Mesodermal cell (in vitro differentiated cells): Measurements from ENCODE around the gene DAGLA.

ENCODE experiments used
- H3K27ac ChIP-seq: 2 replicates; pipeline ENCODE4 v1.7.0; 2013; ENCODE audit warnings: mild to moderate bottlenecking, low read depth, low read length, moderate library complexity; ENCODE audit not compliant: severe bottlenecking
- H3K36me3 ChIP-seq: 2 replicates; pipeline ENCODE4 v1.7.1; 2013; ENCODE audit warnings: mild to moderate bottlenecking, low read length, moderate library complexity; ENCODE audit not compliant: control insufficient read depth, insufficient read depth
- H3K4me1 ChIP-seq: one replicate; pipeline ENCODE4 v1.7.1; 2013; ENCODE audit warnings: mild to moderate bottlenecking, low read length; ENCODE audit not compliant: insufficient read depth, control insufficient read depth, poor library complexity, severe bottlenecking
- H3K4me3 ChIP-seq: 2 replicates; pipeline ENCODE4 v1.7.0; 2013; ENCODE audit warnings: low read length, control low read depth, mild to moderate bottlenecking; ENCODE audit not compliant: insufficient read depth, poor library complexity, severe bottlenecking; ENCODE audit errors: extremely low read depth
- H3K9me3 ChIP-seq: 2 replicates; pipeline ENCODE4 v1.7.1; 2013; ENCODE audit warnings: mild to moderate bottlenecking, low read length, moderate library complexity; ENCODE audit not compliant: control insufficient read depth
- WGBS, 2 experiments: methylation state at CpG; one replicate each; pipeline ENCODE4 v1.1.5; 2013; ENCODE audit warnings: missing lambda C conversion rate in 2 of 2; ENCODE audit not compliant: insufficient coverage in 2 of 2; 5-methylcytosine and 5-hydroxymethylcytosine counted together

DAGLA gene

GRCh38 chr11:61737636-61738386 lies 57.6 kb downstream of the DAGLA start:
- no peaks in the 10 kb centered on the region for H3K9me3 ChIP-seq
- H3K27ac ChIP-seq: no peak overlapping the region
- WGBS, 2 experiments: 91 to 93% methylated on average over 18 to 20 of the region's 23 CpGs
- H3K36me3 ChIP-seq: peaks cover 39% of the 10 kb centered on the region
- H3K4me3 ChIP-seq: no peak overlapping the region
- H3K4me1 ChIP-seq: no peaks in the 10 kb centered on the region

- Histone ChIP-seq H3K9me3 (no peaks in the 10 kb centered on the region), H3K27ac (no peak overlapping the region), H3K4me3 (no peak overlapping the region), H3K36me3 (peaks cover 42% of the 10 kb centered on the region), H3K4me1 (no peaks in the 10 kb centered on the region)
- 60% methylated on average over 1 of the region's 7 CpGs; no CpG with 5 or more reads in 1 of the 2 experiments for WGBS, 2 experiments
These were observed 58.6 kb downstream of the DAGLA start for GRCh38 chr11:61738776-61739175.

- Histone ChIP-seq H3K4me1 (no peaks in the 10 kb centered on the region), H3K4me3 (no peak overlapping the region), H3K36me3 (peaks cover 48% of the 10 kb centered on the region), H3K9me3 (no peaks in the 10 kb centered on the region), H3K27ac (no peak overlapping the region)
- WGBS, 2 experiments: 92 to 93% methylated on average over 6 to 9 of the region's 15 CpGs
These were observed 59.2 kb downstream of the DAGLA start for GRCh38 chr11:61739413-61739812.

GRCh38 chr11:61739966-61740365 lies 59.8 kb downstream of the DAGLA start:
- Histone ChIP-seq H3K9me3 (no peaks in the 10 kb centered on the region), H3K36me3 (peaks cover 46% of the 10 kb centered on the region), H3K4me3 (no peak overlapping the region), H3K4me1 (no peaks in the 10 kb centered on the region), H3K27ac (no peak overlapping the region)
- WGBS, 2 experiments: 76 to 87% methylated on average over 6 to 7 of the region's 7 CpGs

GRCh38 chr11:61742391-61742790 lies 62.2 kb downstream of the DAGLA start:
- no peaks in the 10 kb centered on the region for H3K9me3 ChIP-seq
- WGBS, 2 experiments: 88 to 92% methylated on average over 2 to 5 of the region's 7 CpGs
- H3K36me3 ChIP-seq: peaks cover 23% of the 10 kb centered on the region
- H3K4me3 ChIP-seq: no peak overlapping the region
- peaks cover under 1% of the 10 kb centered on the region for H3K4me1 ChIP-seq
- no peak overlapping the region for H3K27ac ChIP-seq

GRCh38 chr11:61743486-61744095 lies 63.4 kb downstream of the DAGLA start:
- Histone ChIP-seq H3K27ac (no peak overlapping the region), H3K4me3 (no peak overlapping the region), H3K4me1 (peaks cover 12% of the 10 kb centered on the region), H3K9me3 (no peaks in the 10 kb centered on the region), H3K36me3 (peaks cover 23% of the 10 kb centered on the region)
- 95% methylated on average over 37 to 41 of the region's 42 CpGs for WGBS, 2 experiments

- Histone ChIP-seq H3K36me3 (peaks cover 23% of the 10 kb centered on the region), H3K4me3 (no peak overlapping the region), H3K9me3 (no peaks in the 10 kb centered on the region), H3K27ac (no peak overlapping the region), H3K4me1 (peaks cover 17% of the 10 kb centered on the region)
- 93 to 97% methylated on average over 19 to 20 of the region's 20 CpGs for WGBS, 2 experiments
These were observed 64.0 kb downstream of the DAGLA start for GRCh38 chr11:61744181-61744580.

GRCh38 chr11:61744609-61745156 lies 64.5 kb downstream of the DAGLA start:
- Histone ChIP-seq H3K4me1 (peaks cover 22% of the 10 kb centered on the region), H3K9me3 (no peaks in the 10 kb centered on the region), H3K27ac (no peak overlapping the region), H3K4me3 (no peak overlapping the region), H3K36me3 (peaks cover 23% of the 10 kb centered on the region)
- WGBS, 2 experiments: 88 to 92% methylated on average over 7 to 10 of the region's 10 CpGs

- H3K9me3 ChIP-seq: no peaks in the 10 kb centered on the region
- peaks cover 17% of the 10 kb centered on the region for H3K36me3 ChIP-seq
- H3K4me3 ChIP-seq: no peak overlapping the region
- H3K4me1 ChIP-seq: peaks cover 26% of the 10 kb centered on the region
- peak overlapping the region; percentile 16 for H3K27ac ChIP-seq
- 85% methylated on average over 13 to 15 of the region's 15 CpGs for WGBS, 2 experiments
These were observed 65.7 kb downstream of the DAGLA start for GRCh38 chr11:61745781-61746441.

GRCh38 chr11:61746442-61747191 lies 66.4 kb downstream of the DAGLA start:
- no peak overlapping the region for H3K27ac ChIP-seq
- peaks cover 15% of the 10 kb centered on the region for H3K36me3 ChIP-seq
- whole genome bisulfite sequencing, 2 experiments: 72 to 75% methylated on average over 8 to 9 of the region's 19 CpGs
- H3K9me3 ChIP-seq: no peaks in the 10 kb centered on the region
- no peak overlapping the region for H3K4me3 ChIP-seq
- peaks cover 26% of the 10 kb centered on the region for H3K4me1 ChIP-seq
